Fibroblast of skin of right quadriceps (primary cell): Measurements from ENCODE around the gene ELANE.

Experiments
- DNase-seq: peaks from one replicate; pipeline ENCODE4 v3.0.0-alpha.2; 2013

Gene ELANE

DNA sequence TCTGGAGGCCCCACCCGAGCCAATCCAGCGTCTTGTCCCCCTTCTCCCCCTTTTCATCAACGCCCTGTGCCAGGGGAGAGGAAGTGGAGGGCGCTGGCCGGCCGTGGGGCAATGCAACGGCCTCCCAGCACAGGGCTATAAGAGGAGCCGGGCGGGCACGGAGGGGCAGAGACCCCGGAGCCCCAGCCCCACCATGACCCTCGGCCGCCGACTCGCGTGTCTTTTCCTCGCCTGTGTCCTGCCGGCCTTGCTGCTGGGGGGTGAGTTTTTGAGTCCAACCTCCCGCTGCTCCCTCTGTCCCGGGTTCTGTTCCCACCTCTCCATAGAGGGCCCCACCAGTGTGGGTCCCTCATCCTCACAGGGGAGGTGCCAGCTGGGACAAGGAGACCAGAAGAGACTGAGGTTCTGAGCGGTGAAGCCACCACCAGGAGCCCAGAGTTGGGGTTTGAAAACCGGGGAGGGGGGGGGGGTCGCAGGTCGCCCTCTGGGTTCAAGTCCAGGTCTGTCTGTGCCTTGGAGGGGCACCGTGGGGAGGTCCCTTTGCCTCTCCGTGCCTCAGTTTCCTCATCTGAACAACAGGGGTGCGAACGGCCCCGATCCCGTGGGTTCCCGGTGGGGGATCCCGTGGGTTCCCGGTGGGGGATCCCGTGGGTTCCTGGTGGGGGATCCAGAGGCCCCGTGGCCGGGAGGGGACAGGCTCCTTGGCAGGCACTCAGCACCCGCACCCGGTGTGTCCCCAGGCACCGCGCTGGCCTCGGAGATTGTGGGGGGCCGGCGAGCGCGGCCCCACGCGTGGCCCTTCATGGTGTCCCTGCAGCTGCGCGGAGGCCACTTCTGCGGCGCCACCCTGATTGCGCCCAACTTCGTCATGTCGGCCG, at the start of gene ELANE:
TSS of gene ELANE (plus strand) at position 168 of the 878 bp plus-strand sequence. CDS start at position 194, 26 bp downstream.
- DNase-seq, result no peak

DNA sequence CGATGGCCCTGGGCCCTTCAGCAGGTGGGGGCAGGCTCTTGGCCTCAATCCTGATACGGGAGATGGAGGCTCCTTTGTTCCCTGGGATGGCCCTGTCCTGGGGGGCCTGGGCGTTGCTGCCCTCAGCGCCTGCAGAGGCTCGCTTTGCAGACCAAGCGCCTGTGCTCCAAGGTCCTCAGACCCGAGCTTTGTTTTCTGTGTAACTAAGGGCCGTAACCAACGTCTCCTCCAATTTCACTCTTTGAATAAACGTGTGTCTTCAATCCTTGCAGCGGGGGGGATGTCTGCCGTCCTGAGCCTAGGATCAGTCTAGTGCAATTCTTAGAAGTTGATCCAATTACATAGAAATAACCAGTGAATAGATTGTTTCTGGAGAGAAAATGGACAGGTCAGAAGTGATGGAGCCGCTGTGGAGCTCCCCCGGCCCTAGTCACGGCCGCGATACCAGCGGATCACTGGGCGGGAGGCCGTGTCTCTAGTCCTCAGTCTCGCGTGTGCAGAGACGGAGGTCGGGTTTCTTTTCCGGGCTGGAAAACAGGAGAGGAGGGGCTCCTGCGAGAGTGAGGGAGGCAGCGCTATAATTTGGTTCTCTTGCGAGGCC, 49.5 kb upstream of the ELANE start:
- DNase-seq, result peak; percentile 22

DNA sequence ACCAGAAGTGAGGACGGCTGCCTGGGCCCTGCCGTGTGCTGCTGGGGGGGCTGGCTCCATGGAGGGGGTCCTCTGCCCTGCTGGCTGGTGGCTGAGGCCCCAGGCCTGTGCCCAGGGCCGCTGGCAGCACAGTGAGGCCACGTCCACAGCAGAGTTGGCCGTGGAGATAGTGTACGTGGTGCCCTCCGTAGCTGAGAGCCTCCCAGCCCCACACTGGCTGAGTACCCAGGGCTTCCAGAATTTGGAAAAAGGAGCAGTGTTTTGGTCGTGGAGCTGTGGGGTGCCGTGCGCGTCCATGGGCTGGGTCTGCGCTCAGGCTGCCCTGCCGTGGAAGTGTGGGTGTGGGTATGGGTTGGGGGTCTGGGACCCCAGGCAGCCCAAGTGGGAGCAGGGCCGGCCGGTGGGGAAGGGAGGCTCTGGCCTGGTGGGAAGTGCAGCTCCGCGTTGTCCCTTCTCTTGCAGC, 49.0 kb upstream of the ELANE start:
- no peak for DNase-seq

DNA sequence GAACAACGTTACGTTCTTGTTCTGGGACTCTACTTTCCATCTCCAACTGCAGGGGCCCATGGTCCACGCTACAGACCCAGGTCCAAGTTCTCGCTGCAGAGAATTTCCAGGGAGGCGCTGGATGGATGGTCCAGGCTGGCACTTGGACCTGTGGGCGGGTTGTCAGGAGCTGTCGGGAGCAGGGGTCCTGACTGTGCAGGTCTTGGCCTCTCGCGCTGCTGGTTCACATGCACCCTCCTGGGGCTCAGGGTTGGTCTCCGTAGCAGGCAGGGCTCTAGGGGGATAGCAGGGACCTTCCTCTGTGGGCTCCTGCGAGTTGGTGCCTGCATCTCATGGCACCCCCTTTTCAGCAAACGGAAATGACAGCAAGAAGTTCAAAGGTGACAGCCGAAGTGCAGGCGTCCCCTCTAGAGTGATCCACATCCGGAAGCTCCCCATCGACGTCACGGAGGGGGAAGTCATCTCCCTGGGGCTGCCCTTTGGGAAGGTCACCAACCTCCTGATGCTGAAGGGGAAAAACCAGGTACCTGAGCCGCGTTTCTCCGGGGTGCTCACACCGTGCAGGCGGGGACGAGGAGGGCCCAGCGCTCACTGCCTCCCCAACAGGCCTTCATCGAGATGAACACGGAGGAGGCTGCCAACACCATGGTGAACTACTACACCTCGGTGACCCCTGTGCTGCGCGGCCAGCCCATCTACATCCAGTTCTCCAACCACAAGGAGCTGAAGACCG, 48.3 kb upstream of the ELANE start:
- no peak for DNase-seq

DNA sequence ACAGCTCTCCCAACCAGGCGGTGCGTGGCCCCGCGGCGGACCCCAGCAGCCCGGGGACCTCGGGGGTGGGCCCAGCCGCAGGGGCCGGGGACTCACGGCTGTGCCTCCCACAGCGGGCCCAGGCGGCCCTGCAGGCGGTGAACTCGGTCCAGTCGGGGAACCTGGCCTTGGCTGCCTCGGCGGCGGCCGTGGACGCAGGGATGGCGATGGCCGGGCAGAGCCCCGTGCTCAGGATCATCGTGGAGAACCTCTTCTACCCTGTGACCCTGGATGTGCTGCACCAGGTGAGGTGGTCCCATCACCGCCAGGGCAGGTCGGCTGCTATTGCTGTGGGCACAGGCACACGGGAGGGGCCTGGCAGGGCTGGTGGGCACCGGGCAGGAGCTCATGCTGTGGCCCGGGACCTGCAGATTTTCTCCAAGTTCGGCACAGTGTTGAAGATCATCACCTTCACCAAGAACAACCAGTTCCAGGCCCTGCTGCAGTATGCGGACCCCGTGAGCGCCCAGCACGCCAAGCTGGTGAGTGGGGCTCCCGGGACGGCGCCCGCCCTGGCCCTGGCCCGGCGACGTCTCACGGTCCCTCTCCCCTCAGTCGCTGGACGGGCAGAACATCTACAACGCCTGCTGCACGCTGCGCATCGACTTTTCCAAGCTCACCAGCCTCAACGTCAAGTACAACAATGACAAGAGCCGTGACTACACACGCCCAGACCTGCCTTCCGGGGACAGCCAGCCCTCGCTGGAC, 47.5 kb upstream of the ELANE start:
- DNase-seq, result no peak

DNA sequence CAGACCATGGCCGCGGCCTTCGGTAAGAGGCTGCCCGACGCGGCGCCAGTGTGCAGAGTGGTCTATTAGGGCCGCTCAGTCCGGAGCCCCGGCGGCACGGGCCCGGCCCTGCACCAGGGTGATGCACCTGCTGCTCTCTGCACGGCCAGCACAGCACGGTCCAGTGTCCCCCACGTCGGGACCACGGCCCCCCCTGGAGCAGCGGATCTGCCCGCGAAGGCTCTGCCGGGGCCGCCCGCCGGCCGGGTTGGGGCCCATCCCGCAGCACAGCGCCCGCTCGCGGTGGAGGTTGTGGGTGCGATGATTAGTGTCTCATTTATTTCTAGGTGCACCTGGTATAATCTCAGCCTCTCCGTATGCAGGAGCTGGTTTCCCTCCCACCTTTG, 46.9 kb upstream of the ELANE start:
- no peak for DNase-seq

DNA sequence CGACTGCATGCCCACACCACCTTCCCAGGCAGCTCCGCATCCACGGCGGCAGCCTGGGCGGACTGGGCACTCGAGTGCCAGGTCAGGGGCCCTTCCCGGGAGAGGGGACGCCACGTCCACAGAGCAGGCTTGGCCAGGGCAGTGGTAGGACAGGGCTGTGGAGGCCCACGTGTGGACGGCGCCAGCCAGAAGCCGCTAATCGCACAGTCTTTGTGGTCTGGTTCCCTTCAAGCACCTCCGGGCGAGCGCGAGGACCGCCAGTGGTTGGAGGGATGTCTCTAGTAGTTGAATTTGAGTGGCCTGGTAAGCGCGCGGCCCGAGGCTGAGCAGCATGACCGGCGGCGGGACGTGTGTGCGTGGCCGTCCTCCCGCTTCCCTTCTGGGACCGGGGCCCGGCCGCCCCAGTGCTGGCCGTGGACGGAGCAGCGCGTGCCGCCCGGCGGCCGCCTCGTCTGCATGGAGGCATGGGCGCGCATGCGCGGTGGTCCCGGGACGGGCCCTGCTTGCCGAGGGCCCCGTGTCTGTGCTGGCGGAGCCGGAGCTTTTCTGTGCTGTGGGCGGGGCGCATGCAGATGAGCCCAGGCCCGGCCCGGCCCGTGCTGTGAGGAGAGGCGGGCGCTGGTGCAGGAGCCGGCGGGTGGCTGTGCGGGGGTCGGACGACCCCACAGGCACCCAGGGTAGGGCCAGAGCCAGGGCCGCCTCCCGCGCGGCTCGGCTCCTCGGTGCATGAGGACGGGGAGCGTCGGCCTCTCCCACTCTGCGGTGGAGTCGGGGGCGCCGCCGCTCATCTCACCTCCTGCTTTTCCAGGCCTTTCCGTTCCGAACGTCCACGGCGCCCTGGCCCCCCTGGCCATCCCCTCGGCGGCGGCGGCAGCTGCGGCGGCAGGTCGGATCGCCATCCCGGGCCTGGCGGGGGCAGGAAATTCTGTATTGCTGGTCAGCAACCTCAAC, 46.2 kb upstream of the ELANE start:
- DNase-seq, result no peak

DNA sequence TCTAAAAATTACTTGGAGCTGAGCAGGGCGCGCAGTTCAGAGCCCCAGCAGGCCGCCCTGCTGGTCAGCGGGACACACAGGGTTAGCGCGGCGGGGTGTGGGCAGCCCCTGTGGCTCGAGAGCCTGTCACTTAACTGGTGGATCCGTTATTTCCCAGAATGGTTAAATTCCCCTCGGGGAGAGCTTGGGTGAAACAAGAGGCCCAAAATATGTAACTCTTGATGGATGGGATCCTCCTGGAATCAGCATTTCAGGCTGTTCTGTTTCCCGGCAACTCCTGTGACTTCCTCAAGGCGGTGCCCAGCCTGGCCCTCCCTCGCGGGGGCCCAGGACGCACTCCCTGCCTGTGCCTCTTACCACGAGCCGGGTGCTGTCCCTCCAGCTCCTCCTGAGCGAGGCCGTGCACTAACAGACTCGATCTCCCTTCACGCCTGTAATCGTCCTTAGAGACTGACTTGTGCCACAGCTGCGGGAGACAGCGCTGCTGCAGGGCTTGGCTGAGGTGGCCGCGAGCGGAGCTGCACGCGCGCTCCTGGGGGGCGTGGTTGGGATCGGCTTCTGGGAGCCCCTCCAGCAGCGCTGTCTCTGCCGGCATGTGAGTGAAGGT, 45.2 kb upstream of the ELANE start:
- DNase-seq, result no peak

DNA sequence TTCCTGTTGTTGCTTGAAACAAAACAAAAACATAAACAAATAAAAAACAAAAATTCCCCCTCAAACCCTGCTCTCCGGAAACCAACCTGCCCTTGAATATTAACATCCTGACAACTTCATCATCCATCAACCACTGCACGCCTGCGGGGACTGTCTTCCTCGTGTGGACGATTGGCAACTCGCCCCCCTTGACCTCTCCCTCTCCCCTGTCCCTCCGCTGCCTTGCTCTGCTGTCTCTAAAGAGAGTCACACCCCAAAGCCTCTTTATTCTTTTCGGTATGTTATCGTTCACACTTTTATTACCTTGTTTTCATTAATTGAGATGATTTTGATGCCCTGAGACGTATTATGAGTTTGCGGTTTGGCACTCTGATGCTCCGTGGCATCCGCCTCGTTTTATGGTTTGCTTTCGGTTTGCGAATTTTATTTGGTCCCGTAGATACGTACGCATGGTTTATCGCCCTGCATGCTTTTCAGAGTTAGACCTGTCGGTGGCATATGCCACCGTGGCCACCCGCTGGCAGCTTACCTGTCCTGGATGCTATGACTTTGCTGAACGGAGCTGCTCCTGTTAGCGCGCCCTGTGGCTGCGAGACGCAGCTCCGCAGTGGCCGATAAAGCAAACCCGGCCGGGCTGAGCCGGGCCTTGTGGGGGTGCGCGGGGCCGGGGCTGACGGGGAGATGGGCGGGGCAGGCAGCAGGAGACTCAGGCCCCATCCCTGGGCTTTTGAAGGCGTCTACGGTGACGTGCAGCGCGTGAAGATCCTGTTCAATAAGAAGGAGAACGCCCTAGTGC, 44.3 kb upstream of the ELANE start:
- no peak for DNase-seq

DNA sequence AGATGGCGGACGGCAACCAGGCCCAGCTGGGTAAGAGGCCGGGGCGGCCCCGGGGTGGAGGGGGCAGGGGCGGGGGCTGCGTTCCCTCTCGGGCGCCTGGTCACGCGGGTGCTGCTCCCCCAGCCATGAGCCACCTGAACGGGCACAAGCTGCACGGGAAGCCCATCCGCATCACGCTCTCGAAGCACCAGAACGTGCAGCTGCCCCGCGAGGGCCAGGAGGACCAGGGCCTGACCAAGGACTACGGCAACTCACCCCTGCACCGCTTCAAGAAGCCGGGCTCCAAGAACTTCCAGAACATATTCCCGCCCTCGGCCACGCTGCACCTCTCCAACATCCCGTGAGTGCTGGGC, 43.7 kb upstream of the ELANE start:
- no peak for DNase-seq

DNA sequence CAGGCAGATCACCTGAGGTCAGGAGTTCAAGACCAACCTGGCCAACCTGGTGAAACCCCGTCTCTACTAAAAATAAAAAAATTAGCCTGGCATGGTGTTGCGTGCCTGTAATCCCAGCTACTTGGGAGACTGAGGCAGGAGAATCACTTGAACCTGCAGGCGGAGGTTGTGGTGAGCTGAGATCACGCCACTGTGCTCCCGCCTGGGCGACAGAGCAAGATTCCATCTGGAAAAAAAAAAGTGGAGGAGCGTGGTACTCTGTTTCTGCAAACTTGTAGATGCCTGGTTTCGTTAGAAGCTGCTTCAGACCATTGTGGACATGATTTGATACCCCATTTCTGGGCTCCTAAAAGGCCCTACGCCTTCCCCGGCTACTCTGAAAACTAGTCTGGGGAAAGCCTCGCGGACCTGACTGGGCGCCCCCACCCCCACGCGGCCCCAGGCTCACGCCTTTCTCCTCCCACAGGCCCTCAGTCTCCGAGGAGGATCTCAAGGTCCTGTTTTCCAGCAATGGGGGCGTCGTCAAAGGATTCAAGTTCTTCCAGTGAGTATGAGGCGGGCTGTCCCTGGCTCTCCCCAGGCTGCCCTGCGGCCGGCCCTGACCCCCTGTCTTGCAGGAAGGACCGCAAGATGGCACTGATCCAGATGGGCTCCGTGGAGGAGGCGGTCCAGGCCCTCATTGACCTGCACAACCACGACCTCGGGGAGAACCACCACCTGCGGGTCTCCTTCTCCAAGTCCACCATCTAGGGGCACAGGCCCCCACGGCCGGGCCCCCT, 41.8 kb upstream of the ELANE start:
- no peak for DNase-seq

DNA sequence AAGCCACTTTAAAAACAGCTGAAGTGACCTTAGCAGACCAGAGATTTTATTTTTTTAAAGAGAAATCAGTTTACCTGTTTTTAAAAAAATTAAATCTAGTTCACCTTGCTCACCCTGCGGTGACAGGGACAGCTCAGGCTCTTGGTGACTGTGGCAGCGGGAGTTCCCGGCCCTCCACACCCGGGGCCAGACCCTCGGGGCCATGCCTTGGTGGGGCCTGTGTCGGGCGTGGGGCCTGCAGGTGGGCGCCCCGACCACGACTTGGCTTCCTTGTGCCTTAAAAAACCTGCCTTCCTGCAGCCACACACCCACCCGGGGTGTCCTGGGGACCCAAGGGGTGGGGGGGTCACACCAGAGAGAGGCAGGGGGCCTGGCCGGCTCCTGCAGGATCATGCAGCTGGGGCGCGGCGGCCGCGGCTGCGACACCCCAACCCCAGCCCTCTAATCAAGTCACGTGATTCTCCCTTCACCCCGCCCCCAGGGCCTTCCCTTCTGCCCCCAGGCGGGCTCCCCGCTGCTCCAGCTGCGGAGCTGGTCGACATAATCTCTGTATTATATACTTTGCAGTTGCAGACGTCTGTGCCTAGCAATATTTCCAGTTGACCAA, 41.1 kb upstream of the ELANE start:
- no peak for DNase-seq

DNA sequence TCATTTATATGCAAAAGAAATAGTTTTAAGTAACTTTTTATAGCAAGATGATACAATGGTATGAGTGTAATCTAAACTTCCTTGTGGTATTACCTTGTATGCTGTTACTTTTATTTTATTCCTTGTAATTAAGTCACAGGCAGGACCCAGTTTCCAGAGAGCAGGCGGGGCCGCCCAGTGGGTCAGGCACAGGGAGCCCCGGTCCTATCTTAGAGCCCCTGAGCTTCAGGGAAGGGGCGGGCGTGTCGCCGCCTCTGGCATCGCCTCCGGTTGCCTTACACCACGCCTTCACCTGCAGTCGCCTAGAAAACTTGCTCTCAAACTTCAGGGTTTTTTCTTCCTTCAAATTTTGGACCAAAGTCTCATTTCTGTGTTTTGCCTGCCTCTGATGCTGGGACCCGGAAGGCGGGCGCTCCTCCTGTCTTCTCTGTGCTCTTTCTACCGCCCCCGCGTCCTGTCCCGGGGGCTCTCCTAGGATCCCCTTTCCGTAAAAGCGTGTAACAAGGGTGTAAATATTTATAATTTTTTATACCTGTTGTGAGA, 40.5 kb upstream of the ELANE start:
- no peak for DNase-seq

DNA sequence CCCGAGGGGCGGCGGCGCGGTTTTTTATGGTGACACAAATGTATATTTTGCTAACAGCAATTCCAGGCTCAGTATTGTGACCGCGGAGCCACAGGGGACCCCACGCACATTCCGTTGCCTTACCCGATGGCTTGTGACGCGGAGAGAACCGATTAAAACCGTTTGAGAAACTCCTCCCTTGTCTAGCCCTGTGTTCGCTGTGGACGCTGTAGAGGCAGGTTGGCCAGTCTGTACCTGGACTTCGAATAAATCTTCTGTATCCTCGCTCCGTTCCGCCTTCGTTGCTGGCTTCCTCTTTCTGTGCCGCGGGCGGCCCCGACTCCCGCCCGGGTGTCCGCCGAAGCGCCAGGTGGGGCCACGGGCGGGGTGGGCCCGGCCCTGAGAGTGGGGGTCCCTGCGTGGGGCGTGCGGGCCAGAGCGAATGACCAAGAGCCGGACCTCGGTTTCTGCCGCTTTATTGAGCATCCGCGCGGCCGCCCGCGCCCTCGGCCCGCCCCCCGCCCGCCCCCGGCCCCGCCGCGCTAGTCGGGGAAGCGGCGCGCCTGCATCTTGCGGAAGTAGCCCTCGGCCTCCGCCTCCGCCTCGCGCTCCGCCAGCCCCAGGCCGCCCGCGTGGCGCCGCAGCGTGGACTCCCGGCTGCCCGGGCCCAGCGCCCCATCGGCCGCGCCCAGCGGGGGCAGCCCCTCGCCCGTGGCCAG, 39.9 kb upstream of the ELANE start:
- DNase-seq, result no peak

DNA sequence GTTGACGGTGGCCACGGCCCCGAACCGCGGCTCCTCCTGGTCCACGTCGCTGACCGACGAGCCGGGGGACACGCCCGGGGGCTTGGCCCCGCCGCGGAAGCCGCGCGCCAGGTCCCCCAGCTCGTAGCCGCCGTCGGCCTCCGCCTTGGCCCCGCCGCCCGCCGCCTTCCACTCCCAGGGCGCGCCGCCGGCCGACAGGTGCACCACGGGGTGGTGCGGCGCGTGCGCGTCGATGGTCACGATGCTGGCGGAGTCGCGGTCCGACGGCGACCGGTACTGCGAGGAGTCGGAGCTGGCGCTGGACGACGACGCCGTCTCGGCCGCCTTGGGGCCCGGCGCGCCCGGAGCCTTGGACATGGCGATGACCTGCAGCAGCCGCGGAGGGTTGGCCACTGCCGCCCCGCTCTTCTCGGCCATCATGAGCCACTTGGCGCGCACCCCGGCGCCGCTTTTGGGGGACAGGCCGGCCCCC, 39.3 kb upstream of the ELANE start:
- no peak for DNase-seq

DNA sequence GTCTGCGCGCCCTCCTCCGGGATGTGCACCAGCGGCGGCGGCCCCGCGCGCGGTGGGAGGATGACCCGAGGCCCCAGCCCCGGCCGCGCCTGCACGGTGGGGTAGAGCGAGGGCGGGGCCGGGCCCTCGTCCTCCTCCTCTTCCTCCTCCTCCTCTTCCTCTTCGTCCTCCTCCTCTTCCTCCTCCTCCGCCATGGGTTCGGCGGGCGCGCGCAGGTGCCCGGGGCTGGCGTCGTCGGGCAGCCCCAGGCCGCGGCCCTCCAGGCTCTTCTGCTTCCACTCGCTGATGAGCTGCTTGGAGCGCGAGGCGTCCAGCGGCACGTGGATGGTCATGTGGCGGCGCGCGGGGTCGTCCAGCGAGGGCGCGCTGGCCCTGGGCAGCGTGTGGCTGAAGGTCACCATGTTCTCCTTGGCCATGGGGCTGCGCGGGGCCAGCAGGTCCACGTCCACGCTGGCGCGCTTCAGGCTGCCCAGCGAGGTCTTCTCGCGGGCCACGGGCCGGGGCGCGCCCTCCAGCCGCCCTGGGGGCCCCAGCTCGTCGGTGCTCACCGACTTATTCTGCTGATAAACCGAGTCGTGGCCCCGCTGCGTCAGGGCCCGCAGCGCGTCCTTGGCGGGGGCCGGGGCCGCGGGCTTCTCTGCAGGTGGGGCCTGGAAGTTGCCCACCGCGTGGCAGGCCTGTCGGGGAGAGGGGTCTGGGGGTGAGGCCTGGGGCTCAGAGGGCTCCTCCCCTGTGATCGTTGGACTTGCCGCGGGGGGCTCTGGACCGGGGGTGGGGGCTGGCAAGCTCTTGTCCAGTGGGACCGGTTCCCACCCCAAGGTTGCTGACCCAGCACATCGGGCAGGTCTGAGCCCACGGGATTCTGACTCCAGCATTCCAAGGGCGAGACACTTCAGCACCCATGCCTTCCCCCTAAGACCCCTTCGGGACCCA, 38.6 kb upstream of the ELANE start:
- no peak for DNase-seq
